H1 (cell line): Measurements from ENCODE around the gene STK11. TPM values are rescaled to one million over a fixed set of nuclear protein-coding genes. Genes with fewer than 3 reads are reported as not detected.

ENCODE experiments used
- CTCF ChIA-PET: fragments of 300-600 bp; sonication (Branson Sonifier 250); formaldehyde crosslinking; loops from one replicate; lab custom pipeline; 2021; ENCODE audit not compliant: partially characterized antibody; lab: Charles Lee
- POLR2A ChIA-PET: fragments of 300-600 bp; sonication (Branson Sonifier 250); formaldehyde crosslinking; loops from one replicate; lab custom pipeline; 2021; ENCODE audit warnings: inconsistent platforms; ENCODE audit not compliant: partially characterized antibody; lab: Charles Lee
- DNase-seq, 2 experiments: peaks; one replicate each; pipeline versions ENCODE4 v3.0.0 to v3.0.0-alpha.2; 2010 to 2022; ENCODE audit warnings: low spot score in 2 of 2, low read depth in 1 of 2, mixed read lengths in 1 of 2
- FAIRE-seq: peaks from 2 replicates; lab custom pipeline; 2011; peaks lifted over from hg19 to GRCh38; lab: Jason Lieb, UNC
- H2AFZ ChIP-seq: 2 replicates; pipeline ENCODE4 v1.8.1; 2012; ENCODE audit warnings: low read length, inconsistent platforms
- H2AK5ac ChIP-seq: 2 replicates; pipeline ENCODE4 v1.6.1; 2013; ENCODE audit warnings: low read depth, low read length
- H2BK120ac ChIP-seq: replicated peaks from 2 replicates; pipeline ENCODE3; 2013; ENCODE audit warnings: low read depth, low read length, inconsistent platforms
- H2BK12ac ChIP-seq: 2 replicates; pipeline ENCODE4 v1.6.1; 2013; ENCODE audit warnings: low read depth, low read length
- H2BK15ac ChIP-seq: 2 replicates; pipeline ENCODE4 v1.6.1; 2013; ENCODE audit warnings: low read length
- H2BK20ac ChIP-seq: 2 replicates; pipeline ENCODE4 v1.6.1; 2013; ENCODE audit warnings: low read length
- H2BK5ac ChIP-seq: 2 replicates; pipeline ENCODE4 v1.6.1; 2013; ENCODE audit warnings: low read depth, low read length
- H3K14ac ChIP-seq: 2 replicates; pipeline ENCODE4 v1.6.1; 2013; ENCODE audit warnings: inconsistent platforms; ENCODE audit not compliant: insufficient read length
- H3K18ac ChIP-seq: 2 replicates; pipeline ENCODE4 v1.6.1; 2013; ENCODE audit warnings: low read length; ENCODE audit errors: extremely low read depth
- H3K23ac ChIP-seq: 2 replicates; pipeline ENCODE4 v1.6.1; 2013; ENCODE audit warnings: inconsistent platforms; ENCODE audit not compliant: insufficient read length
- H3K23me2 ChIP-seq: 2 replicates; pipeline ENCODE4 v1.6.1; 2013; ENCODE audit warnings: low read depth, low read length
- H3K27ac ChIP-seq: 2 replicates; pipeline ENCODE4 v1.6.1; 2011; ENCODE audit warnings: low read depth, low read length, inconsistent platforms
- H3K27me3 ChIP-seq, 4 experiments: replicated peaks in 1 of 4; 1 replicate in 1 of 4; 2 replicates in 3 of 4; pipeline versions ENCODE4 v1.6.1 to v1.8.1; 2011 to 2013; ENCODE audit warnings: low read length in 3 of 4, mild to moderate bottlenecking in 3 of 4, inconsistent platforms in 2 of 4, mixed read lengths in 2 of 4, moderate library complexity in 1 of 4; ENCODE audit not compliant: control insufficient read depth in 3 of 4, insufficient read depth in 3 of 4; ENCODE audit errors: extremely low read depth in 1 of 4
- H3K36me3 ChIP-seq, 4 experiments: 2 replicates each; pipeline versions ENCODE4 v1.6.1 to v1.8.1; 2011 to 2013; ENCODE audit warnings: mild to moderate bottlenecking in 4 of 4, low read length in 3 of 4, moderate library complexity in 2 of 4, control low read depth in 1 of 4, inconsistent platforms in 1 of 4; ENCODE audit not compliant: insufficient read depth in 4 of 4, control insufficient read depth in 2 of 4
- H3K4ac ChIP-seq: replicated peaks from 2 replicates; pipeline ENCODE3; 2013; ENCODE audit warnings: low read length, low read depth, mixed read lengths, inconsistent platforms; ENCODE audit not compliant: insufficient read length
- H3K4me1 ChIP-seq, 4 experiments: replicated peaks in 1 of 4; 1 replicate in 1 of 4; 2 replicates in 3 of 4; pipeline versions ENCODE4 v1.6.1 to v1.8.1; 2011 to 2013; ENCODE audit warnings: low read length in 3 of 4, inconsistent platforms in 2 of 4, mixed read lengths in 1 of 4; ENCODE audit not compliant: insufficient read depth in 4 of 4, control insufficient read depth in 3 of 4
- H3K4me2 ChIP-seq, 2 experiments: 2 replicates each; pipeline versions ENCODE4 v1.6.1 to v1.8.1; 2011 to 2013; ENCODE audit warnings: low read depth in 2 of 2, low read length in 2 of 2, control low read depth in 1 of 2, inconsistent platforms in 1 of 2, mild to moderate bottlenecking in 1 of 2; ENCODE audit not compliant: insufficient read depth in 1 of 2
- H3K4me3 ChIP-seq, 4 experiments: fragments of 200-600, 300-600 bp in 1 of 4; sonication (generic), shearing (Covaris generic), sonication (Bioruptor Twin) in 1 of 4; 2 replicates each; pipeline versions ENCODE4 v1.5.1 to v1.8.1; 2011 to 2016; ENCODE audit warnings: low read length in 4 of 4, low read depth in 3 of 4, control low read depth in 2 of 4, inconsistent platforms in 2 of 4, mild to moderate bottlenecking in 2 of 4, mixed read lengths in 1 of 4, moderate library complexity in 1 of 4; ENCODE audit not compliant: insufficient read depth in 2 of 4; ENCODE audit errors: extremely low read depth in 1 of 4
- H3K56ac ChIP-seq: replicated peaks from 2 replicates; pipeline ENCODE3; 2013; ENCODE audit warnings: low read depth, mild to moderate bottlenecking, mixed read lengths, low read length, inconsistent platforms; ENCODE audit not compliant: insufficient read length
- H3K79me1 ChIP-seq: 2 replicates; pipeline ENCODE4 v1.6.1; 2013; ENCODE audit warnings: low read depth, low read length, control low read depth
- H3K79me2 ChIP-seq, 2 experiments: 2 replicates each; pipeline versions ENCODE4 v1.6.1 to v1.8.1; 2012 to 2013; ENCODE audit warnings: low read length in 2 of 2, mild to moderate bottlenecking in 2 of 2, inconsistent platforms in 1 of 2; ENCODE audit not compliant: insufficient read depth in 2 of 2, control insufficient read depth in 1 of 2
- H3K9ac ChIP-seq, 4 experiments: replicated peaks in 1 of 4; 1 replicate in 1 of 4; 2 replicates in 3 of 4; pipeline versions ENCODE4 v1.6.1 to v1.8.1; 2011 to 2013; ENCODE audit warnings: low read depth in 3 of 4, low read length in 3 of 4, control low read depth in 2 of 4, mild to moderate bottlenecking in 2 of 4, moderate library complexity in 2 of 4, inconsistent platforms in 1 of 4; ENCODE audit errors: extremely low read depth in 1 of 4
- H3K9me3 ChIP-seq, 2 experiments: 2 replicates each; pipeline versions ENCODE4 v1.6.1 to v1.8.1; 2012 to 2013; ENCODE audit warnings: mild to moderate bottlenecking in 2 of 2, moderate library complexity in 2 of 2, control low read depth in 1 of 2, inconsistent platforms in 1 of 2, low read depth in 1 of 2, low read length in 1 of 2, mixed read lengths in 1 of 2; ENCODE audit not compliant: insufficient read depth in 2 of 2
- H4K20me1 ChIP-seq, 2 experiments: replicated peaks in 1 of 2; 2 replicates each; pipeline versions ENCODE3 to v1.8.1; 2011 to 2013; ENCODE audit warnings: inconsistent platforms in 2 of 2, low read length in 2 of 2, mild to moderate bottlenecking in 1 of 2; ENCODE audit not compliant: insufficient read depth in 2 of 2, control insufficient read depth in 1 of 2
- H4K5ac ChIP-seq: 2 replicates; pipeline ENCODE4 v1.6.1; 2013; ENCODE audit warnings: low read length, low read depth, mixed read lengths, inconsistent platforms; ENCODE audit not compliant: insufficient read length
- H4K8ac ChIP-seq: 2 replicates; pipeline ENCODE4 v1.8.0; 2013; ENCODE audit warnings: mild to moderate bottlenecking, moderate library complexity, low read length, inconsistent platforms; ENCODE audit not compliant: insufficient read depth; ENCODE audit errors: extremely low read depth
- H4K91ac ChIP-seq: replicated peaks from 2 replicates; pipeline ENCODE3; 2013; ENCODE audit warnings: low read length, mixed read lengths, inconsistent platforms; ENCODE audit not compliant: insufficient read length
- CREB1 ChIP-seq: IDR thresholded peaks from 2 replicates; pipeline ENCODE4 v1.6.1; 2012; ENCODE audit warnings: inconsistent platforms
- POLR2AphosphoS5 ChIP-seq: IDR thresholded peaks from 2 replicates; pipeline ENCODE4 v1.6.1; 2011; ENCODE audit warnings: low read depth, low read length
- WGBS, 2 experiments: shearing (Covaris generic) in 1 of 2; methylation state at CpG; one replicate each; pipeline versions ENCODE4 v1.1.6 to v1.1.7; 2013 to 2015; ENCODE audit warnings: low lambda C conversion rate in 2 of 2, mixed read lengths in 2 of 2, inconsistent platforms in 1 of 2, low coverage in 1 of 2, missing lambda C conversion rate in 1 of 2; ENCODE audit not compliant: insufficient replicate concordance in 2 of 2, insufficient coverage in 1 of 2, insufficient read length in 1 of 2; ENCODE audit errors: extremely low coverage in 1 of 2, missing lambda C conversion rate in 1 of 2; 5-methylcytosine and 5-hydroxymethylcytosine counted together
- polyA plus RNA-seq, 7 experiments: library from polyadenylated mRNA; depleted of rRNA in 3 of 7; stranded (reverse) in 5 of 7; unstranded in 2 of 7; fragments of >200 nt in 5 of 7; fragments of 200-250 nt in 2 of 7; gene quantifications; 1 replicate in 5 of 7; 2 replicates in 1 of 7; 4 replicates in 1 of 7; pipeline versions ENCODE4 v1.2.1 to v1.2.3, GENCODE V29; 2011 to 2013; ENCODE audit warnings: missing spikeins in 2 of 7, mixed read lengths in 2 of 7
- total RNA-seq: library from RNA; stranded (reverse); fragmentation: NEBNext Ultra II Directional; extraction: Animal tissue kit (Norgen Biotek cat#: 25700); gene quantifications from 2 replicates; pipeline ENCODE4 v1.2.1, GENCODE V29; 2021

STK11 gene
- total and polyA plus RNA-seq, 2 of the 8 experiments (the other 6 are each of a cell fraction or from before 2014, with no cell fraction given) = 45.3 to 70.7 TPM

GRCh38 chr19:1258163-1258492 is 52.5 kb downstream of the STK11 start:
- Histone ChIP-seq H2BK20ac (no peak overlapping the region), H3K23me2 (peaks cover 18% of the 10 kb centered on the region; the same call in 1 of the 2 replicates), H3K56ac (no peak overlapping the region), H4K5ac (no peak overlapping the region), H3K27me3 (no peaks in the 10 kb centered on the region; a peak in 1 of 7 replicates), H3K9me3 (no peaks in the 10 kb centered on the region), H4K8ac (no peak overlapping the region), H2BK5ac (no peak overlapping the region), H2BK15ac (no peak overlapping the region), H3K27ac (no peak overlapping the region), H3K9ac (no peak overlapping the region), H3K79me2 (peaks cover 0 to 24% of the 10 kb centered on the region in 2 experiments; a peak in 2 of 4 replicates), H3K4me1 (peaks cover 0 to 40% (median 27%) of the 10 kb centered on the region in 4 experiments; a peak in 6 of 7 replicates), H3K4me2 (no peak overlapping the region), H3K14ac (no peak overlapping the region), H3K79me1 (peaks cover 12% of the 10 kb centered on the region; the same call in 1 of the 2 replicates), H2BK12ac (no peak overlapping the region), H2AK5ac (no peak overlapping the region), H3K36me3 (peaks cover 23 to 53% (median 33%) of the 10 kb centered on the region in 4 experiments), H3K23ac (no peak overlapping the region), H3K4me3 (no peak overlapping the region), H3K4ac (no peak overlapping the region), H2AFZ (no peak overlapping the region), H3K18ac (no peak overlapping the region), H2BK120ac (no peak overlapping the region), H4K20me1 (peaks cover 17 to 28% of the 10 kb centered on the region in 2 experiments), H4K91ac (no peak overlapping the region)
- ChIA-PET CTCF (interaction anchor here (6.0 to 15.9 kb wide), 2 partner anchors 9 to 14 kb away, joined by 42 to 212 read pairs; partner anchors contain the start of gene ATP5F1D), POLR2A (interaction anchor here (1.0 to 19.4 kb wide), 5 partner anchors 6 to 137 kb away, joined by 3 to 456 read pairs (median 331); partner anchors contain the start of genes ATP5F1D, CBARP, CIRBP and FAM174C)
- DNase-seq (no peak), FAIRE-seq (no peak)
- TF ChIP-seq POLR2AphosphoS5 (peak; percentile 74; the same call in 1 of the 2 replicates), CREB1 (no peak)
- WGBS, 2 experiments = 88% methylated on average over 8 of the region's 8 CpGs; no CpG with 5 or more reads in 1 of the 2 experiments
